Ecto neural progenitor cell (in vitro differentiated cells): ENCODE measurements around the gene RAG1.
A peak's percentile ranks its signal among the peaks of the same experiment; 100 is the strongest.
"Not testable (repeated sequence)": the region's sequence is repeated elsewhere in the genome, so short reads cannot be mapped to it uniquely, and the experiment has no call there.

Source experiments
- DNase-seq: peaks from one replicate; pipeline ENCODE4 v3.0.0-alpha.2; 2018; ENCODE audit warnings: low spot score

Gene RAG1

GRCh38 chr11:36567694-36568093 is at the start of gene RAG1:
Gene RAG1, plus strand, starts transcription at chr11:36568007. Its CDS starts 5,298 bp downstream, at chr11:36573305.
- no peak for DNase-seq

- DNase-seq: no peak
Observed at GRCh38 chr11:36530840-36531239, 37.0 kb upstream of the RAG1 start.

- DNase-seq: no peak
Observed at GRCh38 chr11:36532941-36533601, 34.7 kb upstream of the RAG1 start.

GRCh38 chr11:36534276-36534840 is 33.4 kb upstream of the RAG1 start:
- no peak for DNase-seq

- DNase-seq: no peak
Observed at GRCh38 chr11:36540998-36541397, 26.8 kb upstream of the RAG1 start.

GRCh38 chr11:36550385-36551115 is 17.3 kb upstream of the RAG1 start:
- no peak for DNase-seq

GRCh38 chr11:36557390-36557789 is 10.4 kb upstream of the RAG1 start:
- DNase-seq: not testable (repeated sequence)

GRCh38 chr11:36557991-36558390 is 9.8 kb upstream of the RAG1 start:
- no peak for DNase-seq

- DNase-seq: no peak
Observed at GRCh38 chr11:36558571-36559413, 9.0 kb upstream of the RAG1 start.

GRCh38 chr11:36564376-36565030 is 3.3 kb upstream of the RAG1 start:
- DNase-seq: peak; percentile 58

- DNase-seq: no peak
Observed at GRCh38 chr11:36565031-36565610, 2.7 kb upstream of the RAG1 start.

GRCh38 chr11:36566407-36567053 is 1.3 kb upstream of the RAG1 start:
- no peak for DNase-seq

GRCh38 chr11:36569095-36569494 is 1.3 kb downstream of the RAG1 start:
- no peak for DNase-seq

- DNase-seq: no peak
Observed at GRCh38 chr11:36574486-36574885, 6.7 kb downstream of the RAG1 start.

- DNase-seq: no peak
Observed at GRCh38 chr11:36577373-36577772, 9.6 kb downstream of the RAG1 start.

- no peak for DNase-seq
Observed at GRCh38 chr11:36577859-36578258, 10.1 kb downstream of the RAG1 start.

- no peak for DNase-seq
Observed at GRCh38 chr11:36578458-36578857, 10.7 kb downstream of the RAG1 start.

- no peak for DNase-seq
Observed at GRCh38 chr11:36581536-36581935, 13.7 kb downstream of the RAG1 start.

- no peak for DNase-seq
Observed at GRCh38 chr11:36583667-36584066, 15.9 kb downstream of the RAG1 start.

- no peak for DNase-seq
Observed at GRCh38 chr11:36586543-36586942, 18.7 kb downstream of the RAG1 start.

- no peak for DNase-seq
Observed at GRCh38 chr11:36588099-36588498, 20.3 kb downstream of the RAG1 start.
